K562 (cell line): ENCODE measurements around the gene OCA2. TPM values are rescaled to one million over a fixed set of nuclear protein-coding genes. Genes with fewer than 3 reads are reported as not detected.

ENCODE experiments used
- ATAC-seq: fragments of 200-7000 bp; cut with Tn5 transposase; 3 replicates; pipeline ENCODE4 v1.9.1; 2020; ENCODE audit warnings: moderate library complexity
- BruUV-seq: library from RNA; stranded (reverse); fragments of 400-500 nt; replicated peaks from 2 replicates; lab custom pipeline; 2021; lab: Mats Ljungman, UMichigan
- CTCF ChIA-PET: fragments of 300-600 bp; formaldehyde crosslinking; extraction: SDS; loops from one replicate; lab custom pipeline; 2021; ENCODE audit warnings: low intra/inter-chr PET ratio; lab: Yijun Ruan, JAX
- POLR2A ChIA-PET: fragments of 300-600, 350-650 bp; sonication (Branson Sonifier 250); formaldehyde crosslinking; extraction: SDS; loops from one replicate; lab custom pipeline; 2021; ENCODE audit warnings: antibody characterized with exemption, inconsistent platforms; lab: Yijun Ruan, JAX
- DNase-seq, 4 experiments: peaks; one replicate each; pipeline versions ENCODE4 v3.0.0 to v3.0.0-alpha.2; 2011 to 2018; ENCODE audit warnings: low spot score in 3 of 4, mixed read lengths in 3 of 4; ENCODE audit errors: extremely low read depth in 1 of 4
- FAIRE-seq: peaks from 2 replicates; lab custom pipeline; 2011; peaks lifted over from hg19 to GRCh38; lab: Jason Lieb, UNC
- H2AFZ ChIP-seq: 2 replicates; pipeline ENCODE4 v1.6.0; 2011; ENCODE audit warnings: low read depth, low read length, control low read depth, inconsistent platforms
- H3K27ac ChIP-seq: fragments of 200-600 bp; 3 replicates; pipeline ENCODE4 v1.8.0; 2011; ENCODE audit warnings: low read depth, mild to moderate bottlenecking, control low read depth, inconsistent platforms, low read length, moderate library complexity, mixed read lengths; ENCODE audit errors: extremely low read depth
- H3K27me3 ChIP-seq, 2 experiments: fragments of 300-600 bp in 1 of 2; 2 replicates in 1 of 2; 3 replicates in 1 of 2; pipeline versions ENCODE4 v1.6.0 to v1.8.0; 2011; ENCODE audit warnings: inconsistent platforms in 2 of 2, low read length in 2 of 2, mild to moderate bottlenecking in 1 of 2, mixed read lengths in 1 of 2, moderate library complexity in 1 of 2; ENCODE audit not compliant: control insufficient read depth in 2 of 2, insufficient read depth in 2 of 2
- H3K36me3 ChIP-seq: fragments of 300-600 bp; 3 replicates; pipeline ENCODE4 v1.8.0; 2011; ENCODE audit warnings: mild to moderate bottlenecking, low read length, inconsistent platforms; ENCODE audit not compliant: control insufficient read depth, insufficient read depth
- H3K4me1 ChIP-seq, 2 experiments: fragments of 200-600 bp in 1 of 2; replicated peaks in 1 of 2; 2 replicates in 1 of 2; 3 replicates in 1 of 2; pipeline versions ENCODE4 v1.5.1 to v1.8.0; 2011; ENCODE audit warnings: inconsistent platforms in 2 of 2, low read length in 2 of 2, mild to moderate bottlenecking in 1 of 2, mixed read lengths in 1 of 2, moderate library complexity in 1 of 2; ENCODE audit not compliant: control insufficient read depth in 2 of 2, insufficient read depth in 2 of 2
- H3K4me2 ChIP-seq: 2 replicates; pipeline ENCODE4 v1.6.1; 2011; ENCODE audit warnings: low read length, control low read depth, inconsistent platforms, mixed read lengths; ENCODE audit not compliant: insufficient read depth
- H3K4me3 ChIP-seq: fragments of 200-600 bp; sonication (generic), shearing (Covaris generic); 2 replicates; pipeline ENCODE4 v1.5.1; 2016; ENCODE audit warnings: control low read depth, inconsistent platforms
- H3K79me2 ChIP-seq: fragments of 200-600 bp; 3 replicates; pipeline ENCODE4 v1.8.0; 2011; ENCODE audit warnings: low read length, inconsistent platforms; ENCODE audit not compliant: control insufficient read depth, insufficient read depth
- H3K9ac ChIP-seq, 2 experiments: 2 replicates each; pipeline versions ENCODE4 v1.6.0 to v1.6.1; 2011; ENCODE audit warnings: low read depth in 2 of 2, low read length in 2 of 2, control low read depth in 1 of 2, inconsistent platforms in 1 of 2, mild to moderate bottlenecking in 1 of 2, mixed read lengths in 1 of 2; ENCODE audit not compliant: insufficient read depth in 1 of 2
- H3K9me1 ChIP-seq: one replicate; pipeline ENCODE4 v1.6.0; 2011; ENCODE audit warnings: inconsistent platforms, mild to moderate bottlenecking, low read length, moderate library complexity; ENCODE audit not compliant: control insufficient read depth, insufficient read depth
- H3K9me3 ChIP-seq: replicated peaks from 2 replicates; pipeline ENCODE4 v1.5.1; 2011; ENCODE audit warnings: low read depth, low read length, inconsistent platforms; ENCODE audit not compliant: control insufficient read depth, insufficient read depth
- H4K20me1 ChIP-seq: replicated peaks from 2 replicates; pipeline ENCODE4 v1.6.1; 2011; ENCODE audit warnings: low read length, inconsistent platforms, mixed read lengths; ENCODE audit not compliant: control insufficient read depth, insufficient read depth
- CBX3 ChIP-seq, 2 experiments: IDR thresholded peaks; 1 replicate in 1 of 2; 2 replicates in 1 of 2; pipeline ENCODE4 v1.6.1; 2012; ENCODE audit warnings: inconsistent platforms in 2 of 2, low read length in 2 of 2, borderline replicate concordance in 1 of 2, control low read depth in 1 of 2
- GABPB1 ChIP-seq: sonication (generic); formaldehyde crosslinking; IDR thresholded peaks from 2 replicates; pipeline ENCODE4 v1.8.0; 2022; ENCODE audit warnings: mild to moderate bottlenecking, missing genetic modification reagents
- GTF2B ChIP-seq: IDR thresholded peaks from 2 replicates; pipeline ENCODE4 v1.6.1; 2011; ENCODE audit not compliant: insufficient read length; ENCODE audit errors: extremely low read depth
- KLF6 ChIP-seq: fragments of 250-450 bp; sonication (Bioruptor Pico); IDR thresholded peaks from 2 replicates; pipeline ENCODE4 v1.4.0; 2020; ENCODE audit warnings: mild to moderate bottlenecking, moderate library complexity, borderline replicate concordance
- MYC ChIP-seq, 2 experiments: fragments of 250-450 bp in 1 of 2; sonication (Bioruptor Pico) in 1 of 2; IDR thresholded peaks; 2 replicates each; pipeline versions ENCODE4 v1.5.1 to v1.6.1; 2012 to 2021; ENCODE audit warnings: low read depth in 2 of 2, borderline replicate concordance in 1 of 2, improper control_type of control experiment in 1 of 2, low read length in 1 of 2, mild to moderate bottlenecking in 1 of 2, moderate library complexity in 1 of 2
- NCOA6 ChIP-seq: fragments of 450-650 bp; IDR thresholded peaks from 2 replicates; pipeline ENCODE4 v1.6.1; 2017; ENCODE audit warnings: mild to moderate bottlenecking
- SMC3 ChIP-seq: conservative IDR thresholded peaks from 2 replicates; pipeline ENCODE4 v1.6.1; 2011; ENCODE audit warnings: low read depth, low read length, improper control_type of control experiment; ENCODE audit not compliant: insufficient read depth
- SRSF7 ChIP-seq: fragments of 200-400 bp; formaldehyde crosslinking; optimal IDR thresholded peaks from 2 replicates; pipeline ENCODE3; 2017; ENCODE audit warnings: mild to moderate bottlenecking, low read depth, low read length
- SRSF9 ChIP-seq: fragments of 200-400 bp; formaldehyde crosslinking; IDR thresholded peaks from 2 replicates; pipeline ENCODE4 v1.6.1; 2017; ENCODE audit warnings: low read depth, low read length, borderline replicate concordance
- TBP ChIP-seq: optimal IDR thresholded peaks from 2 replicates; pipeline ENCODE3; 2011; ENCODE audit warnings: low read depth, low read length, improper control_type of control experiment
- TRIM28 ChIP-seq: fragments of 450-650 bp; IDR thresholded peaks from 2 replicates; pipeline ENCODE4 v1.6.1; 2017
- ZC3H4 ChIP-seq: sonication (generic); formaldehyde crosslinking; IDR thresholded peaks from 2 replicates; pipeline ENCODE4 v1.9.0; 2021; ENCODE audit warnings: missing genetic modification reagents, borderline replicate concordance
- ZNF133 ChIP-seq: fragments of 250-450 bp; sonication (Bioruptor Pico); IDR thresholded peaks from 2 replicates; pipeline ENCODE4 v1.4.0; 2020; ENCODE audit warnings: mild to moderate bottlenecking
- ZNF431 ChIP-seq: sonication (generic); formaldehyde crosslinking; IDR thresholded peaks from 2 replicates; pipeline ENCODE4 v1.8.0; 2022; ENCODE audit warnings: mild to moderate bottlenecking, missing genetic modification reagents
- ZNF551 ChIP-seq: fragments of 250-450 bp; sonication (Bioruptor Pico); IDR thresholded peaks from 2 replicates; pipeline ENCODE4 v1.5.0; 2021; ENCODE audit warnings: mild to moderate bottlenecking, moderate library complexity
- ZNF586 ChIP-seq: fragments of 450-650 bp; formaldehyde crosslinking; conservative IDR thresholded peaks from 2 replicates; pipeline ENCODE4 v1.4.0; 2020; ENCODE audit warnings: mild to moderate bottlenecking, moderate library complexity
- WGBS: fragments of 100-300 bp; shearing (Covaris generic); methylation state at CpG from one replicate; pipeline ENCODE4 v1.1.6; 2016; ENCODE audit warnings: low coverage, mixed read lengths; ENCODE audit not compliant: insufficient coverage; ENCODE audit errors: missing lambda C conversion rate; 5-methylcytosine and 5-hydroxymethylcytosine counted together
- in situ Hi-C: fragments of 300-500 bp; cut with MboI; formaldehyde crosslinking; loops from 4 replicates; pipeline ENCODE4 v1.15.0; 2018; ENCODE audit warnings: inconsistent platforms, mixed read lengths
- intact Hi-C: fragments of 100-400 bp; cut with micrococcal nuclease; formaldehyde crosslinking; loops from 2 replicates; pipeline ENCODE4 v1.14.2; 2022
- polyA plus RNA-seq, 8 experiments: library from polyadenylated mRNA; depleted of rRNA in 4 of 8; stranded (reverse) in 5 of 8; unstranded in 3 of 8; fragments of >200 nt; fragmentation: Nextera tagmentation in 2 of 8; fragmentation: Illumina TruSeq in 1 of 8; extraction: Ambion mirVana in 2 of 8; extraction: Trizol in 1 of 8; gene quantifications; 2 replicates each; pipeline versions ENCODE4 v1.2.1 to v1.2.3, GENCODE V29; 2011 to 2014; ENCODE audit warnings: inconsistent platforms in 1 of 8, missing spikeins in 1 of 8
- total RNA-seq, 7 experiments: library from RNA; depleted of rRNA in 6 of 7; stranded (reverse); fragments of >200 nt in 6 of 7; fragmentation: Illumina TruSeq in 2 of 7; extraction: Trizol in 2 of 7; gene quantifications; 2 replicates each; pipeline versions ENCODE4 v1.2.1 to v1.2.3, GENCODE V29; 2011 to 2021; ENCODE audit warnings: low replicate concordance in 1 of 7

Gene OCA2
- total and polyA plus RNA-seq, 9 of the 15 experiments (the other 6 are each of a cell fraction or from before 2014, with no cell fraction given): 0.07 to 0.59 (median 0.17) TPM; not detected in 1

- no TSS peak for BruUV-seq
- no peak for ATAC-seq
- WGBS: 0% methylated on average over 3 of the region's 3 CpGs
Observed at GRCh38 chr15:27817258-27817657, 281.9 kb downstream of the OCA2 start.

More at GRCh38 chr15:27817258-27817657, 281.9 kb downstream of the OCA2 start:
- Histone ChIP-seq H3K27ac (no peak overlapping the region), H3K9me3 (no peaks in the 10 kb centered on the region), H3K36me3 (no peaks in the 10 kb centered on the region), H4K20me1 (no peaks in the 10 kb centered on the region), H3K4me2 (no peak overlapping the region), H3K9ac (no peak overlapping the region), H2AFZ (no peak overlapping the region), H3K4me3 (no peak overlapping the region), H3K79me2 (no peaks in the 10 kb centered on the region), H3K9me1 (no peaks in the 10 kb centered on the region), H3K4me1 (no peaks in the 10 kb centered on the region; a peak in 1 of 5 replicates), H3K27me3 (no peaks in the 10 kb centered on the region; a peak in 2 of 5 replicates)
- in situ Hi-C loops: no loop called here
- DNase-seq (no peak), FAIRE-seq (no peak)
- ChIA-PET CTCF (no interaction called here), POLR2A (no interaction called here)
- intact Hi-C loops: no loop called here
- TF ChIP-seq ZNF586 (no peak), TBP (no peak), ZNF551 (no peak), SMC3 (no peak), SRSF9 (no peak), ZNF431 (no peak), NCOA6 (no peak), ZC3H4 (CRISPR knock-in tag) (no peak), KLF6 (no peak), ZNF133 (CRISPR knock-in tag) (no peak), GABPB1 (no peak), CBX3 (IDR thresholded peaks at IDR 0.05; ENCODE audit: borderline replicate concordance in 1 of 2, low read length in 2 of 2) (no peak), MYC (IDR thresholded peaks at IDR 0.05; ENCODE audit: low read depth, low read length) (no peak), MYC (CRISPR knock-in tag; IDR thresholded peaks at IDR 0.05; ENCODE audit: borderline replicate concordance, low read depth) (no peak), GTF2B (no peak), SRSF7 (no peak), TRIM28 (no peak)
